Cardiac muscle cell (in vitro differentiated cells and primary cell): ENCODE results near the gene C8A. TPM values are rescaled to one million over a fixed set of nuclear protein-coding genes. Genes with fewer than 3 reads are reported as not detected.

Experiments
- DNase-seq, 2 donors: peaks; one replicate each; pipeline versions ENCODE4 v3.0.0 to v3.0.0-alpha.2; 2010 to 2017; ENCODE audit warnings: low read depth in 1 of 2, low spot score in 1 of 2
- H3K27ac ChIP-seq: fragments of 200-600 bp; sonication (generic); 2 replicates; pipeline ENCODE4 v1.5.1; 2016
- H3K27me3 ChIP-seq: fragments of 200-600 bp; sonication (generic); 2 replicates; pipeline ENCODE4 v1.6.0; 2016; ENCODE audit warnings: control low read depth
- H3K36me3 ChIP-seq: fragments of 200-600 bp; sonication (generic); 2 replicates; pipeline ENCODE4 v1.5.1; 2016; ENCODE audit warnings: control low read depth
- H3K4me1 ChIP-seq: fragments of 200-600 bp; sonication (generic); 2 replicates; pipeline ENCODE4 v1.8.1; 2017; ENCODE audit warnings: low read depth, mild to moderate bottlenecking, mixed run types
- H3K4me3 ChIP-seq: fragments of 200-600 bp; sonication (generic); 2 replicates; pipeline ENCODE4 v1.5.1; 2016; ENCODE audit warnings: mild to moderate bottlenecking
- H3K9me3 ChIP-seq: fragments of 200-600 bp; sonication (generic); 2 replicates; pipeline ENCODE4 v1.5.1; 2017; ENCODE audit warnings: low read depth, mild to moderate bottlenecking, control low read depth
- CTCF ChIP-seq: IDR thresholded peaks from 2 replicates; pipeline ENCODE4 v1.5.1; 2012; ENCODE audit warnings: low read depth, mild to moderate bottlenecking, low read length
- polyA plus RNA-seq: library from polyadenylated mRNA; unstranded; fragments of >200 nt; fragmentation: Nextera tagmentation; extraction: Ambion mirVana; gene quantifications from 2 replicates; pipeline ENCODE4 v1.2.1, GENCODE V29; 2016
- total RNA-seq: library from RNA; depleted of rRNA; stranded (reverse); fragments of >200 nt; gene quantifications from 2 replicates; pipeline ENCODE4 v1.2.3, GENCODE V29; 2016

Gene C8A
- total and polyA plus RNA-seq, 2 experiments from 2014 or later, result not detected

GRCh38 chr1:56964349-56965017 lies 109.9 kb downstream of the C8A start:
- H3K9me3 ChIP-seq, result no peaks in the 10 kb centered on the region
- no peaks in the 10 kb centered on the region for H3K36me3 ChIP-seq
- no peak for TF ChIP-seq CTCF
- no peak overlapping the region for H3K4me3 ChIP-seq
- H3K4me1 ChIP-seq, result peaks cover 16% of the 10 kb centered on the region
- peak in 1 of 2 donors; percentile 23 for DNase-seq
- no peak overlapping the region for H3K27ac ChIP-seq
- H3K27me3 ChIP-seq, result no peaks in the 10 kb centered on the region

- no peak for DNase-seq
- H3K4me1 ChIP-seq, result peaks cover 16% of the 10 kb centered on the region
- H3K27me3 ChIP-seq, result no peaks in the 10 kb centered on the region
- no peaks in the 10 kb centered on the region for H3K9me3 ChIP-seq
- H3K36me3 ChIP-seq, result no peaks in the 10 kb centered on the region
- H3K27ac ChIP-seq, result no peak overlapping the region
- no peak overlapping the region for H3K4me3 ChIP-seq
- TF ChIP-seq CTCF, result no peak
These were observed 110.6 kb downstream of the C8A start for GRCh38 chr1:56965191-56965590.

- DNase-seq, result peak in 1 of 2 donors; percentile 44
- H3K9me3 ChIP-seq, result no peaks in the 10 kb centered on the region
- peak within 1 kb of the TSS; percentile 47 for H3K27ac ChIP-seq
- TF ChIP-seq CTCF, result no peak
- no peak within 1 kb of the TSS for H3K4me3 ChIP-seq
- H3K4me1 ChIP-seq, result peaks cover 16% of the 10 kb centered on the region
- no peaks in the 10 kb centered on the region for H3K27me3 ChIP-seq
- H3K36me3 ChIP-seq, result no peaks in the 10 kb centered on the region
These were observed 111.5 kb downstream of the C8A start, which contains the start of gene C8B for GRCh38 chr1:56965916-56966697. C8B (minus strand) TSS chr1:56966015; CDS start chr1:56965948, 67 bp downstream.

- no peaks in the 10 kb centered on the region for H3K36me3 ChIP-seq
- H3K4me3 ChIP-seq, result no peak overlapping the region
- no peak overlapping the region for H3K27ac ChIP-seq
- DNase-seq, result no peak
- TF ChIP-seq CTCF, result no peak
- no peaks in the 10 kb centered on the region for H3K27me3 ChIP-seq
- no peaks in the 10 kb centered on the region for H3K9me3 ChIP-seq
- H3K4me1 ChIP-seq, result peaks cover 16% of the 10 kb centered on the region
These were observed 112.1 kb downstream of the C8A start for GRCh38 chr1:56966698-56966999.

- no peak for TF ChIP-seq CTCF
- no peaks in the 10 kb centered on the region for H3K9me3 ChIP-seq
- no peak overlapping the region for H3K27ac ChIP-seq
- DNase-seq, result no peak
- H3K4me1 ChIP-seq, result peaks cover 16% of the 10 kb centered on the region
- H3K4me3 ChIP-seq, result no peak overlapping the region
- H3K36me3 ChIP-seq, result no peaks in the 10 kb centered on the region
- H3K27me3 ChIP-seq, result no peaks in the 10 kb centered on the region
These were observed 112.8 kb downstream of the C8A start for GRCh38 chr1:56967355-56967754.

Other genes with a start within 250 kb of the C8A start
- gene PRKAA2, start 209.5 kb upstream of the C8A start, total RNA-seq, result 7.1 and 15.0 TPM in 2 replicates
- gene PRKAA2, start 209.5 kb upstream of the C8A start, polyA plus RNA-seq, result 6.4 and 10.2 TPM in 2 replicates
- 0.14 and 0.48 TPM in 2 replicates for gene FYB2, start 35.4 kb upstream of the C8A start, total RNA-seq
- 0.45 and 1.3 TPM in 2 replicates for gene FYB2, start 35.4 kb upstream of the C8A start, polyA plus RNA-seq
- gene C8B, start 111.2 kb downstream of the C8A start, total RNA-seq, result not detected in 2 replicates
- not detected in 2 replicates for gene C8B, start 111.2 kb downstream of the C8A start, polyA plus RNA-seq